HG03558 (cell line): ENCODE results near the gene CDC27.
"Not testable (repeated sequence)": the region's sequence is repeated elsewhere in the genome, so short reads cannot be mapped to it uniquely, and the experiment has no call there.

Source experiments
- ATAC-seq: cut with Tn5 transposase; IDR thresholded peaks from one replicate; pipeline ENCODE4 v1.9.1; 2021; ENCODE audit warnings: moderate number of reproducible peaks; ENCODE audit not compliant: unreplicated experiment; ENCODE audit errors: extremely low read depth

Gene CDC27

GRCh38 chr17:47221154-47221553, 32.1 kb upstream of the CDC27 start:
- no peak for ATAC-seq

GRCh38 chr17:47220531-47220999, 31.5 kb upstream of the CDC27 start:
- ATAC-seq, result no peak

GRCh38 chr17:47219621-47220475, 30.8 kb upstream of the CDC27 start:
- ATAC-seq, result no peak

- ATAC-seq, result no peak
Measured at GRCh38 chr17:47218896-47219430, 29.9 kb upstream of the CDC27 start.

GRCh38 chr17:47217279-47217678, 28.2 kb upstream of the CDC27 start:
- not testable (repeated sequence) for ATAC-seq

GRCh38 chr17:47216821-47217220, 27.7 kb upstream of the CDC27 start:
- not testable (repeated sequence) for ATAC-seq

- ATAC-seq, result no peak
Measured at GRCh38 chr17:47214931-47215330, 25.8 kb upstream of the CDC27 start.

GRCh38 chr17:47213540-47213939, 24.4 kb upstream of the CDC27 start:
- no peak for ATAC-seq

GRCh38 chr17:47212458-47212857, 23.4 kb upstream of the CDC27 start:
- ATAC-seq, result no peak

- no peak for ATAC-seq
Measured at GRCh38 chr17:47210779-47211178, 21.7 kb upstream of the CDC27 start.

- no peak for ATAC-seq
Measured at GRCh38 chr17:47210105-47210504, 21.0 kb upstream of the CDC27 start.

GRCh38 chr17:47209499-47209898, 20.4 kb upstream of the CDC27 start:
- ATAC-seq, result no peak

GRCh38 chr17:47208744-47209488, 19.8 kb upstream of the CDC27 start, which contains the start of gene MYL4:
TSS of gene MYL4 (plus strand) at chr17:47209348. CDS start at chr17:47209423, 75 bp downstream.
- ATAC-seq, result no peak

GRCh38 chr17:47207143-47208067, 18.3 kb upstream of the CDC27 start:
- no peak for ATAC-seq

- ATAC-seq, result no peak
Measured at GRCh38 chr17:47205419-47205963, 16.4 kb upstream of the CDC27 start.

GRCh38 chr17:47204722-47205418, 15.8 kb upstream of the CDC27 start:
- no peak for ATAC-seq

- ATAC-seq, result no peak
Measured at GRCh38 chr17:47203984-47204721, 15.1 kb upstream of the CDC27 start.

GRCh38 chr17:47201166-47201565, 12.1 kb upstream of the CDC27 start:
- no peak for ATAC-seq

- ATAC-seq, result no peak
Measured at GRCh38 chr17:47200325-47200664, 11.2 kb upstream of the CDC27 start.
